GM21423 (cell line): Measurements from ENCODE around the gene TYW3.

ENCODE experiments used
- ATAC-seq: cut with Tn5 transposase; IDR thresholded peaks from one replicate; pipeline ENCODE4 v1.9.1; 2021; ENCODE audit warnings: mild to moderate bottlenecking, moderate library complexity; ENCODE audit not compliant: unreplicated experiment

The TYW3 gene, protein sequence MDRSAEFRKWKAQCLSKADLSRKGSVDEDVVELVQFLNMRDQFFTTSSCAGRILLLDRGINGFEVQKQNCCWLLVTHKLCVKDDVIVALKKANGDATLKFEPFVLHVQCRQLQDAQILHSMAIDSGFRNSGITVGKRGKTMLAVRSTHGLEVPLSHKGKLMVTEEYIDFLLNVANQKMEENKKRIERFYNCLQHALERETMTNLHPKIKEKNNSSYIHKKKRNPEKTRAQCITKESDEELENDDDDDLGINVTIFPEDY

DNA sequence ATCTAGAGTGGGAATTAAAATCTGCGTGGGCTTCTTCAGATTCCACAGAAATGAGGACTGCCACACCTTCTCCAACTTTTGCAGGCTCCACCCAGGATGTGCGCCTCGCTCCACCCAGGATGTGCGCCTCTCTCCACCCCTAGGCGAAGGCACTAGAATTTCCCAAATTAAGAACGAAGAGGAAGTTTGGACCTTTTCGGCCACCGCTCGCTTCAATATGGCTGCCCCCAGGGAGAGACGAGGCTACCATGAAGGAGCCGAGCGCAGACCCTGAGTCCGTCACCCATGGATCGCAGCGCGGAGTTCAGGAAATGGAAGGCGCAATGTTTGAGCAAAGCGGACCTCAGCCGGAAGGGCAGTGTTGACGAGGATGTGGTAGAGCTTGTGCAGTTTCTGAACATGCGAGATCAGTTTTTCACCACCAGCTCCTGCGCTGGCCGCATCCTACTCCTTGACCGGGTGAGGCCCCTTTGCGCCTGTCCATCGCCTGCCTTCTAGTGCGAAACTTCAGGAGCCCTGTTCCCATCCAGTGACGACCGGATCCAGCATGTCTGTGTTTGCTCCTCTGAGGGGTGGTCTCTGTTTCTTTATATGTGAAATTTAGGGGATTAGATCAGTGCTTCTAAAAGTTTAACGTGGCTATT lies at the start of gene TYW3, which contains the start of gene CRYZ:
TSS of gene TYW3 (plus strand) at position 193 of the 644 bp plus-strand sequence. CDS start at position 286, 93 bp downstream.
TSS of gene CRYZ (minus strand) at position 91 of the 644 bp plus-strand sequence. CDS start 8,229 bp downstream, outside the sequence.
- peak; percentile 57 for ATAC-seq

DNA sequence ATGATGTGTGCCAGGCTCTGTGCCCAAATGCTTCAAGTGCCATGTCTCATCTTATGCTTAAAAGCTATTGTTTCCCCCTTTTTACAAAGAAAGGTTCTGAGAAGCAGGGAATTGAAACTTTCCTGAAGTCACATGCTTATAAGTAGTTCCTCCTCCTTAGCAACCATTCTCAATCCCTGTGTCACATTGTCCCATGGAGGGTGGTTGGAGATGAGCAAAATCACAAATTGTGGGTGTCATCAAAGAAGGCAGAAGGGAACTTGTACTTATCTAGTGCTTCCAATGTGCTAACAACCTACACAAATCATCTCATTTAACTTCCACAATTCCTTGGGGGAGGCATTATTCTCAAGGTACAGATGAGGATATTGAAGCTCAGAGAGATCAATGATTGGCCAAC lies 49.3 kb upstream of the TYW3 start:
- no peak for ATAC-seq

DNA sequence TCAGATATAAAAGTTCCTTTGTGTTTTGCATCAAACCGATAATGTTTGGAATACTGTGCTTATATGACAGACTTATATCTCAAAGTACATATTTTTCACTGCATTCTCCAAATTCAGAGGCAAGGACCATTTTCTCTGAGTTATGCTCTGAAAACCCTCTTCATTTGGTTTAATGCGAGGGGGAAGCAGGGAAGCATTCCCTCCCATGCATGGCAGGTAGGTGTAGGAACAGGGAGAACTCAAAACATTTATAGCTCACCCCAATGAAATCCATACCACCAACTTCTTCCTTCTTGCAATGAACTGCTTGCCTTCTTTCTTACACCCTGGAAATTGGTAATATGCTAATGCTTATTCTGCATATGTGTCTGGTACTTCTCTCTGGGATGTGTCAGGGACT lies 48.7 kb upstream of the TYW3 start:
- ATAC-seq: no peak

DNA sequence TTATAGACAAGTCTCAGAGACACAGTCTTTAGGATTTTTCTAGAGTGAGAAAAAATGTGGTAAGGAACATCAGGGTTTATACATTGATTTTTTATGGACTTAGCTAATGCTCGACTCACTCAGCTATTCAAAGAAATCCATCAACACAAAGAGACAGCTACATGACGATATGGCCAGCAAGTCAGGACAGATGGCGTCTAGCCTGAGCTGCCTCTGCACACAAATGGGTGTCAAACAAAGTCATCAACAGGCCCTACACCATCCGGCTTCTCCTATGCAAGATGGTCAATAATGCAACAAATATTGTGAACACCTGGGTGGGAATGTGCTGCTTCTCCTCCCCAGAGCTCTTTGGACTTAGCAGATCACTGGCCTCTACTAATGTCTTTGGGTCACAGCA lies 46.0 kb upstream of the TYW3 start:
- ATAC-seq: no peak

DNA sequence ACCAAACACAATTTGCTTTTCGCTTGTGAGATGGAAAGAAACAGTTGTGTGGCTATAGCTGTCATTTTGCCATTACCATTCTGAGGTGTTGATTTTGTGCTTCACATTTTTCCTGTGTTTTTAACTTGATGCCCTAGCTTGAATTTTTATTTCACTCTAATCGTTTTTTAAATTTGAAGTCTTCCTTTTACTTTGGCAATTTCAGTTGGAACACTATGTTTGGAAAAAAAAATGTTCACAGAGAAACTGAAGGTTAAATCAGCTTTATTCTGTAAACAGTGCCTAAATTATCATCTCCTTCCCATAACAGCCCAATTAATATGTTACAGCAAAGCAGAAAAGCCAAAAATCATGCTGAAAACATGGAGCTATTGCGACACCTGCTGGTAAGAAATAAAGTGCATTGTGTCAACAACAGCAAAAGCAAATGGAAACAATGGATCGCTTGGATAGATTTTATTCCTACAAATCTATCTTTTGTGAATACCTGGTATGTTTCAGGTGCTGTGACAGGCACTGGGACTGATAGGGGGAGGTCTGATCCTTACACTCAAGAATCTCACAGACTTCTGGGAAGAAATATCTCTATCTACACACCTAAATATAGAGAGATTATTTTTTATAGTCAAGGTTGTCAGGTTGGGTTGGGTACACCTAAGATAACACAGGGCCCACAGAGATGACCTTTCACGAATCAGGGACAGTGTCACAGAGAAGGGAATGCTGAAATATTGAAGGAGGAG lies 43.2 kb upstream of the TYW3 start:
- peak; percentile 67 for ATAC-seq

DNA sequence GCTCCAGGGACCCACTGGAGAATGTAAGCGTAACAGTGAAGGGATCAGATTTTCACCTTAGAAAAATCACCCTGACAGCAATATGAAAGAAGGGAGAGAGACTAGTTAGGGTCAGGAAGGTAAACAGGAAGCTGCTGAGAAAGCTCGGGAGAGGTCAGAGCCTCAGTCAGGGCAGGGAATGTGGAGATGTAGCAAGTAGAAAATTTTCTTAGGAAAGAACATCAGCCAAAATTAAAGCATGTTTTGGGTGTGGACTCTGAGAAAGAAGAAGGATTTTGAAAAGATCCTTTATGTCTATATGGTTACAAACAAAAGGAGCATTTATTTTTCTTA lies 42.6 kb upstream of the TYW3 start:
- ATAC-seq: no peak

DNA sequence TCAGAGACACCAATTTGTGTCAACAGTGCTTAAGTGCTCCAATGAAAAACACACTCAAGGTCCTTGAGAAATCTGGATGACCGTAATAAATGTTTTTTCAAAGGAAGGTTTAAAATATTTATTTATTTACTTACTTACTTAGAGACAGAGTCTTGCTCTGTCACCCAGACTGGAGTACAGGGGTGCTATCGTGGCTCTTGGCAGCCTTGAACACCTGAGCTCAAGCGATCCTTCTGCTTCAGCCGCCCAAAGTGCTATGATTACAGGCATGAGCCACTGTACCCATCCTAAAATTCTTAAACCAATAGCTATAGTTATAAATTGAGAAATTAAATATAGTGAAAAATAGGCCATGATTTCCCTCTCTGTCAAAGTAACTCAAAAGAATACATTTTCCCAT lies 42.0 kb upstream of the TYW3 start:
- ATAC-seq: no peak

DNA sequence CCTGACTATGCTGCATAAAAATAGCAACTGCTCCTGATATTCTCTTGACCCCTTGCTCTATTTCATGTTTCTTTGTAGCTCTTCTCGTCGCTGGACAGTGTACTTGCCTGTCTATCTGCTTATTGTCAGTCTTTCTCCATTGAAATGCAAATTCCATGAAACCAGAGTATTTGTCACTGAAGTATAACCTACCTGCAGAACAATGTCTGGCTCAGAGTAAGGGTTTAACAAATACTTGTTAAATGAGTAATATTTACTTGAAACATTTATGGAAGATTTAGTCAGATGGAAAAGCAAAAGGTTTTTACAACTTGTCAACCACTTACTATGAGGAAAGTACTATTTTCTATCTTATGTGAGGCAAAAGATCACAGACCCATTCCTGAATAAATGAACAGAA lies 39.5 kb upstream of the TYW3 start:
- no peak for ATAC-seq

DNA sequence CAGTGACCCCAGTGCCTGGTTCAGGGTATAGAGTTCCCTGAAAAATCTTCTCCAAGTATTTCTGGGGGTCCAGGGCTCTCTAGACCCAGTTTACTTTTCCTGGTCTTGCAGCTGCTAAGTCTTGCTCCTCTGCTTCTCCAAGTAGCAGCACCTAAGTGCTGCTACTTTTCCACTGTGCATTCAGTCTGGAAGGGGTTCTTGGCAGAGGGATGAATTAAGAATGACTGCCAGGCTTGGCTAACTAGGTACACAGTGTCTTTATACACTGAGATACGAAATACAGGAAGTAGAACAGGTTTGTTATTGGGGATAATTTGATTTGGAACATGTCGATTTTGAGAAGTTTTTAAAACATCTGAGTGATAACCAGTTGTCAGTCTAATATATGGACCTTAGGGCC lies 35.1 kb upstream of the TYW3 start:
- ATAC-seq: no peak

DNA sequence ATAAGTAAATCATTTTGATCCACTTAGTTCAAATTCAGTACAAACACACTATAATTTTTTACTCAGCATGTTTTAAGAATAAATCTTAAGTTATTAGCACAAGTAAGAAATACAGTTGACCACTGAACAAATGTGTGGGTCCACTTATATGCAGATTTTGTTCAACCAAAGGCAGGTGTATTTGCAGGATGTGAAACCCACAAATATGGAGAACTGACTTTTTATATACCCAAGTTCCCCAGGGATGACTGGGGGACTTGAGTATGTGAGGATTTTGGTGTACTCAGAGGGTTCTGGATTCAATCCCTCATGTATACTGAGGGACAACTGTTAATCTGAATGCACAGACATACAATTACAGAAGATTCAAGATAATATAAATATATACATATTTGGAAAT lies 33.6 kb upstream of the TYW3 start:
- peak; percentile 42 for ATAC-seq

DNA sequence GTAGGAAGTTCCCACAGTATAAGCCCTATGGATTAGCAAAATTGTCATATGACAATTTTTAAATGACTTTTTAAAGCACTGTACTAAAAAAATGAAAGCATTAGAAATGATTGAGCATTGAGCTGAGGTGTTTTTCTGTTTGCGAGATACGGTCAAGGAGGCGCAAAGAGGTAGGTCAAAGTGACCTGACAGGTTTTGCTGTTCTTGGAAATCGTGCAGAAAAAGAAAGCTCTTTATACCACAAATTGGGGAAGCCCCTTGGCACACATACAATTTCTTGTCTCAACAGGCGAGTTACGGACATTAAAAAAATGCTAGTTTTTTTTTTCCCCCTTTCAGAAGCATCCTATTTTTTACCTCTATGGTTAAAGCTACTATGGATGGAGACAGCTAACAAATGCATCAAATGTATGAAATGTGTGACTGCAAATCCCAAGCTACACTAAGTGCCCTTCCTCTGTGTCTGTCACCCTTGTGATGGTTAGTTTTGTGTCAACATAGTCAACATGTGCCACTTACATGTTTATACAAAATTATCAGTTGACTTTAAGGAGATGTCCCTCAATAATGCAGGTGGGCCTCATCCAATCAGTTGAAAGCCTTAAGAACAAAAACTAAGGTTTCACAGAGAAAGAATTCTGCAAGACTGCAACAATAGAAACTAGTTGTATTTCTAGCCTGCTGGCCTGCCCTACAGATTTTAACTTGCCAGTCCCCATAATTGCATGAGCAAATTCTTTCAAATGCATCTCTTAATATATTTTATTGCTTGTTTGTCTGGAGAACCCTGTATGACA lies 29.4 kb upstream of the TYW3 start:
- ATAC-seq: no peak

DNA sequence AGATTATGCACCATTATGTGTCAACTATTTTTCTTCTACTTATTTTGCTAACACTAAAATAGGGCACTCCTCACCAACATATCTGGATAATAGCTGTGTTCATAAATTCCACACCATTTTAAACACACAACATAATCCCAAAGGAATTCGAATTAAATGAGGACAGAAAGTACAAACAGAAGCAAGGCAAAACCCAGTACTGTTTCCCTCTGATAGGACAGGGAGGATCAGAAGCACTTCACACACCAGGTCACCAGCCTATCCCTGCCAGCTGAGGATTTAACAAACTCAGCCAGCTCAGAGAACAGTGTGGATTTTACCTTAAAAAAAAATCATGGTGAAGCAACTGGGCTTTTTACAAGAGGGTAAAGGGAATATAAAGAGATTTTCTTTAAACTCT lies 20.1 kb upstream of the TYW3 start:
- no peak for ATAC-seq

DNA sequence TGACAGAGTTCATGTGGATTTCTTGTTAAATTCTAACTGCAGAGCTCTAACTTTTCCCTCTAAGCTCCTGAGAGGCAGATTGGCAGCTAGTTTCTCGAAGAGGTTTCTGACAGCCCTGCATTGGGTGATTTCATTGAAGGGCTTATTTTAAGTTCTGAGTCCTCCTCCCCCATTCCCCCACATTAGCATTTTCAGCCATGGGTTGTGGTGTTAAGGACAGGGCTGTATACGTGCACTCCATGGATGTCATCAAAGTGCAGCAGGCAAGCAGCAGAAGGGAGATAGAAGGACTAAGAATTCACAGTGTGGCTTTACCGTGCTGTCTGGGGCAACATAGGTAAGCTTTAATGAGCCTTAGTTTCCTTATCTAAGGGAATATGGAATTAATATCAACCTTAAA lies 19.1 kb upstream of the TYW3 start:
- ATAC-seq: peak; percentile 13

DNA sequence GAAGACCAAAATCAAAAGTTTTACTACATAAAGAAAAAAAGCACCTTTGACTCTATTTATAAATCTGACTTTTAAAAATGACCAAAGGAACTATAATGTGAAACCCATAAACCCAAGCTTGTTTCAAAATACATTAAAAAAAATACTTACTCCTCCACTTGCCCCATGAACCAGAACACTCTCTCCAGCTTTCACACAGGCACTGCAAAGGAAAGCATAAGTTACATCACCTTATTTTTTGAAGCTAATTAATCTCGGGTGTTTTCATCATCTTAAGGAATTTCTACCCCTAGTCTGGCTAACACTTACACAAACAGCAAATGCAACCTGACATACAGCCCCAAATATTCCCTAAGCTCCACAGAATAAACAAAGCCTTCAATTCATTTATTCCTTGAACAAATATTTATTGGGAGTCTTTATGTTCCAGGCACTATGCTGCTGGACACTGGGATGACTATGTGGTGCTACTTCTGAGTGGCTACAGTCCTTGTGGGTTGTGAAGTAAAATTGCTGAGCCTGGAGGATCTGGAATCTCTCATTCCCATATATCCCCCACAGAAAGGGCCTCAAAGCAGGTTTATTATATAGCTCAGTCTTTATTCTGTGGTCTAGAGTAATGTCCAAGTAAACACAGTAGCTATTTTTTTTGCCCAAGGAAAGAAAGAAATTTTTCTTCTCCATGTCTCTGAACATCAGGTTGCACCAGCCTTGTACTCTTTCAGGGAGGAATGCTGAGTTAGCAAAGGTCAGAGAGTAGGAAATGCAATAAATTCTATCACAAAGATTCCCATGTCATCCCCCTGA lies 18.3 kb upstream of the TYW3 start:
- ATAC-seq: peak; percentile 68

DNA sequence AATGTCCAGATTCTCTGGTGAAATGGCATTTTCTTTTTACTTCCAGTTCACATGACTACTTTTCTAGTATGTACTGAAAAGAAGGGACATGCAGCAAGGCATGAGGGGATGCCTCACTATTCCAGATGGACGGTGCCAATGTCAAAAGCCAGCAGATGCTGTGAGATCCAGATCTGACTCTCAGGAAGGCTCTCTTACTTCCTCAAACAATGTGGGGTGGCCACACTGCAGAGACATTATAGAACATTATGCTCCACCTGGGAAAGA lies 17.8 kb upstream of the TYW3 start:
- no peak for ATAC-seq

DNA sequence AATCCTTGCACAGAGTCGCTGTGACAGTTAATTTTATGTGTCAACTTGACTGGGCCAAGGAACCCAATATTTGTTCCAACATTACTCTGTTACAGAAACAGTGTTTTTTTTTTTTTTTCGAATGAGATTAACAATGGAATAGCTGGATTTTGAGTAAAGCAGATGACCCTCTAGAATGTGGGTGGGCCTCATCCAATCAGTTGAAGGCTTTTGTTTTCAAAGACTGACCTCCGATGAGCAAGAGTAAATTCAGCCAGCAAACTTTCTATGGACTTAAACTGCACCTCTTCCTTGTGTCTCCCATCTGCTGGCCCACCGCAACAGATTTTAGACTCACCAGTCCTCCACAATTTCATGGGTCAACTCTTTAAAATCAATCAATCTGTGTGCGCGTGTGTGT lies 17.1 kb upstream of the TYW3 start:
- ATAC-seq: no peak

DNA sequence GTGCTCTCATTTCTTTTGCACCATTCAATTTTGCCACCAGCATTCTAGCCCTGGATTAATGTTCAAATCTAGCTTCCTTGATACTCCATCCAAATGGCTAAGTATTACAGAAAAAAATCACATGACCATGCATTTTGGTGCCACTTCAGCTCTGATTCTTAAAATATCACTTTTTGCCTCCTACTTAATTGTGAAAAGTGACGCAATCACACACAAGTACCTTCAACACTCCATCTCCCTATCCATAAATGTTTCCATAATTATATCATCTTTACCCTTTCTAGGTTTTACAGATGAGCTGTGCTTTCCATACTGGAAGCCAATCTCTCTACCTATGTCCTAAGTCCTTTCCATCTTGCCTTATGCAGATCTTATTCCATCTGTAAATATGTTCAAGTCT lies 16.1 kb upstream of the TYW3 start:
- ATAC-seq: no peak

DNA sequence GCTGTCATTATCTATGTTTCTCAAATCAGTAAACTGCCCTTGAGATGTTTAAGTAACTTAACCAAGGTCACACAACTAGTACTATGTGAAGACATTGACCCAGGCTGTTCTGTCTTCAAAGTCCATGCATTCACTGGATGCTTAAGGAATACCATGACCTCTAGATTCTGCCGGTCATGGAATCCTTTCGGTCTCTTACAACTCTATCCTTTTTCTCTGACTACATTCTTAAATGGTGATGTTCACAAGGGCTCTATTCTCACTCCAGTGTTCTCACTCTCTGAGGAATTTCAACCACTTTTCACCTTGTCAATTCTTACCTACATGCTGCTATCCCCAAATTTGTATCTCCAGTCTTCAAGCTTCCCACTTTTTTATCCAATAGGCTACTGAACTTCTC lies 15.3 kb upstream of the TYW3 start:
- ATAC-seq: no peak

DNA sequence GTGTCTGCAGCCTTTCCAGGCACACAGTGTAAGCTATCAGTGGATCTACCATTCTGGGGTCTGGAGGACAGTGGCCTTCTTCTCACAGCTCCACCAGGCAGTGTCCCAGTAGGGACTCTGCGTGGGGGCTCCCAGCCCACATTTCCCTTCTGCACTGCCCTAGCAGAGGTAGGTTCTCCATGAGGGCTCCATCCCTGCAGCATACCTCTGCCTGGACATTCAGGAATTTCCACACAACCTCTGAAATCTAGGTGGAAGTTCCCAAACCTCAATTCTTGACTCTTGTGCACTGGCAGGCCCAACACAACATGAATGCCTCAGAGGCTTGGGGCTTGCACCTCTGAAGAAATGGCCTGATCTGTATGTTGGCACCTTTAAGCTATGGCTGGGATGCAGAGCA lies 6.9 kb upstream of the TYW3 start:
- ATAC-seq: no peak

DNA sequence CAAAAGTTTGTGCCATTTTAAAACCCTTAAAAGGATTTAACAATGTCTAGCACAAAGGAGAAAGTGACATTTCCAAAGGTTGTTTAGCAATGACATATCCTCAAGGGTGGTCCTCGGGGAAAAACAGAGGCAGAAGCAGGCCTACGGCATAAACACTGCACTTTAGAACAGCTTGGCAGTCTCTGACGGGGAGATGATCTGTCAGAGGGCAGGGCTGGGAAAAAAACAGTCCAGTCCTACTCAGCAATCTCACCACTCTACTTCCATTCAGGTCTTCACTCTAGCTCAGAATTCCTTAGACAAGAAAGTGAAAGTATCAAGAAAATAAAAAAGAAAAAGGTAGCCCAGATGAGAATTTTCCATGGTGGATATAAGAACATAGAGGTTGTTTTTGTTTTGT lies 4.2 kb upstream of the TYW3 start:
- ATAC-seq: no peak
